A673 (cell line): ENCODE data around the gene CCT3. TPM values are rescaled to one million over a fixed set of nuclear protein-coding genes. Genes with fewer than 3 reads are reported as not detected.

Source experiments
- BruUV-seq: library from RNA; stranded (reverse); fragments of 400-500 nt; replicated peaks from 2 replicates; lab custom pipeline; 2021; lab: Mats Ljungman, UMichigan
- CTCF ChIA-PET: fragments of 300-600 bp; sonication (Branson Sonifier 250); formaldehyde crosslinking; loops from one replicate; lab custom pipeline; 2022; ENCODE audit warnings: antibody characterized with exemption; lab: Charles Lee
- POLR2A ChIA-PET: fragments of 300-600 bp; sonication (Branson Sonifier 250); formaldehyde crosslinking; loops from one replicate; lab custom pipeline; 2022; ENCODE audit warnings: antibody characterized with exemption; ENCODE audit not compliant: low non-redundant PET; lab: Charles Lee
- DNase-seq: peaks from one replicate; pipeline ENCODE4 v3.0.0-alpha.2; 2015; ENCODE audit warnings: low spot score
- H3K27ac ChIP-seq: fragments of 200-600 bp; sonication (generic); 2 replicates; pipeline ENCODE4 v1.5.1; 2016; ENCODE audit warnings: mixed run types, low read depth, mild to moderate bottlenecking, mixed read lengths, antibody characterized with exemption, low read length; ENCODE audit not compliant: poor library complexity, severe bottlenecking
- H3K27me3 ChIP-seq: fragments of 200-600 bp; sonication (generic); replicated peaks from 2 replicates; pipeline ENCODE4 v1.6.1; 2017; ENCODE audit warnings: mixed run types, low read depth, mild to moderate bottlenecking, mixed read lengths, antibody characterized with exemption, low read length; ENCODE audit not compliant: insufficient read depth, poor library complexity
- H3K36me3 ChIP-seq: fragments of 200-600 bp; sonication (generic); 2 replicates; pipeline ENCODE4 v1.6.1; 2016; ENCODE audit warnings: mixed run types, mild to moderate bottlenecking, mixed read lengths, antibody characterized with exemption, low read length; ENCODE audit not compliant: insufficient read depth, poor library complexity, severe bottlenecking
- H3K4me1 ChIP-seq: fragments of 200-600 bp; sonication (generic); 2 replicates; pipeline ENCODE4 v1.6.1; 2017; ENCODE audit warnings: mixed run types, mild to moderate bottlenecking, mixed read lengths, antibody characterized with exemption, low read length; ENCODE audit not compliant: insufficient read depth, poor library complexity, severe bottlenecking
- H3K4me3 ChIP-seq: fragments of 200-600 bp; sonication (generic); 2 replicates; pipeline ENCODE4 v1.5.1; 2016; ENCODE audit warnings: low read depth, mixed run types, mild to moderate bottlenecking, mixed read lengths, low read length; ENCODE audit not compliant: poor library complexity, severe bottlenecking
- H3K9me3 ChIP-seq: fragments of 200-600 bp; sonication (generic); 2 replicates; pipeline ENCODE4 v1.6.1; 2016; ENCODE audit warnings: mixed run types, low read depth, mild to moderate bottlenecking, mixed read lengths, antibody characterized with exemption, low read length; ENCODE audit not compliant: poor library complexity, severe bottlenecking
- CTCF ChIP-seq: fragments of 300-800, 200-600 bp; sonication (generic); conservative IDR thresholded peaks from 2 replicates; pipeline ENCODE4 v1.5.1; 2017; ENCODE audit warnings: low read depth, mild to moderate bottlenecking, antibody characterized with exemption, low read length, moderate library complexity, mixed read lengths
- EZH2 ChIP-seq: fragments of 200-600 bp; sonication (generic); IDR thresholded peaks from 2 replicates; pipeline ENCODE4 v1.6.1; 2017; ENCODE audit warnings: borderline replicate concordance, low read depth, mild to moderate bottlenecking, mixed read lengths, antibody characterized with exemption, low read length; ENCODE audit not compliant: poor library complexity, severe bottlenecking
- intact Hi-C: fragments of 100-400 bp; cut with micrococcal nuclease; formaldehyde crosslinking; loops from one replicate; pipeline ENCODE4 v1.10.0; 2022; ENCODE audit not compliant: unreplicated experiment
- total RNA-seq: library from RNA; stranded (reverse); gene quantifications from 2 replicates; pipeline ENCODE4 v1.2.3, GENCODE V29; 2021

CCT3 gene
- total RNA-seq, 1 experiment from 2014 or later: 678 TPM

GRCh38 chr1:156291226-156292061 is 46.6 kb downstream of the CCT3 start:
- peaks cover 3% of the 10 kb centered on the region for H3K36me3 ChIP-seq
- CTCF ChIA-PET: no interaction called here
- TF ChIP-seq EZH2 (no peak), CTCF (no peak)
- H3K9me3 ChIP-seq: no peaks in the 10 kb centered on the region
- intact Hi-C loops: no loop called here
- DNase-seq: peak; percentile 78
- peak overlapping the region; percentile 29 for H3K27ac ChIP-seq
- peaks cover 6% of the 10 kb centered on the region for H3K4me1 ChIP-seq
- no peaks in the 10 kb centered on the region for H3K27me3 ChIP-seq
- peak overlapping the region; percentile 41 for H3K4me3 ChIP-seq
- POLR2A ChIA-PET: no interaction called here
- no TSS peak for BruUV-seq

GRCh38 chr1:156289857-156290256 is 48.2 kb downstream of the CCT3 start:
- Histone ChIP-seq H3K36me3 (peaks cover 3% of the 10 kb centered on the region), H3K9me3 (no peaks in the 10 kb centered on the region), H3K27ac (no peak overlapping the region), H3K4me1 (peaks cover 6% of the 10 kb centered on the region), H3K27me3 (no peaks in the 10 kb centered on the region), H3K4me3 (no peak overlapping the region)
- no peak for DNase-seq
- intact Hi-C loops: no loop called here
- POLR2A ChIA-PET: no interaction called here
- no TSS peak for BruUV-seq
- TF ChIP-seq EZH2: no peak
- TF ChIP-seq CTCF: no peak
- CTCF ChIA-PET: no interaction called here

- Histone ChIP-seq H3K9me3 (no peaks in the 10 kb centered on the region), H3K27ac (no peak overlapping the region), H3K4me1 (peaks cover 2% of the 10 kb centered on the region), H3K27me3 (no peaks in the 10 kb centered on the region), H3K4me3 (no peak overlapping the region), H3K36me3 (no peaks in the 10 kb centered on the region)
- intact Hi-C loops: no loop called here
- ChIA-PET POLR2A (no interaction called here), CTCF (interaction anchor here (0.6 kb wide), 1 partner anchor 100 kb away, joined by 8 read pairs; no protein-coding TSS in a partner anchor)
- BruUV-seq: no TSS peak
- TF ChIP-seq CTCF (no peak), EZH2 (no peak)
- DNase-seq: no peak
Observed at GRCh38 chr1:156286061-156286460, 52.0 kb downstream of the CCT3 start.
